ENCODE results near the gene CTIF.

GRCh38 chr18:48637081-48637990 is 98.5 kb downstream of the CTIF start:
- no peak for TF ChIP-seq CTCF (IDR thresholded peaks at IDR 0.05)
- TF ChIP-seq POLR2A (IDR thresholded peaks at IDR 0.05) = no peak
